SJSA1 (cell line): ENCODE results near the gene KIF2C. TPM values are rescaled to one million over a fixed set of nuclear protein-coding genes. Genes with fewer than 3 reads are reported as not detected.
A peak's percentile ranks its signal among the peaks of the same experiment; 100 is the strongest.
"Not testable (repeated sequence)": the region's sequence is repeated elsewhere in the genome, so short reads cannot be mapped to it uniquely, and the experiment has no call there.

Source experiments
- DNase-seq, 2 experiments: peaks; one replicate each; pipeline ENCODE4 v3.0.0-alpha.2; 2015 to 2020; ENCODE audit warnings: low spot score in 2 of 2, low read depth in 1 of 2
- H3K27ac ChIP-seq: fragments of 250-450 bp; sonication (Bioruptor Pico); 2 replicates; pipeline ENCODE4 v1.5.1; 2020; ENCODE audit warnings: mild to moderate bottlenecking, moderate library complexity
- H3K27me3 ChIP-seq: fragments of 250-450 bp; sonication (Bioruptor Pico); replicated peaks from 2 replicates; pipeline ENCODE4 v1.5.1; 2020; ENCODE audit warnings: mild to moderate bottlenecking, moderate library complexity
- H3K36me3 ChIP-seq: fragments of 250-450 bp; sonication (Bioruptor Pico); 2 replicates; pipeline ENCODE4 v1.5.1; 2020; ENCODE audit warnings: mild to moderate bottlenecking
- H3K4me1 ChIP-seq: fragments of 250-450 bp; sonication (Bioruptor Pico); replicated peaks from 2 replicates; pipeline ENCODE4 v1.6.1; 2021; ENCODE audit warnings: mild to moderate bottlenecking
- H3K4me3 ChIP-seq: fragments of 250-450 bp; sonication (Bioruptor Pico); 2 replicates; pipeline ENCODE4 v1.5.1; 2020; ENCODE audit warnings: mild to moderate bottlenecking
- H3K9me3 ChIP-seq: fragments of 250-450 bp; sonication (Bioruptor Pico); replicated peaks from 2 replicates; pipeline ENCODE4 v1.5.1; 2020; ENCODE audit warnings: mild to moderate bottlenecking
- total RNA-seq: library from RNA; depleted of rRNA; stranded (reverse); fragments of >200 nt; shearing (Covaris generic); gene quantifications from 2 replicates; pipeline ENCODE4 v1.2.3, GENCODE V29; 2014

KIF2C gene
- total RNA-seq, 1 experiment from 2014 or later = 82.1 TPM

GRCh38 chr1:44760876-44761275 lies 21.2 kb downstream of the KIF2C start:
- Histone ChIP-seq H3K27ac (no peak overlapping the region), H3K9me3 (no peaks in the 10 kb centered on the region; the same call in 1 of the 2 replicates), H3K4me3 (no peak overlapping the region), H3K27me3 (no peaks in the 10 kb centered on the region), H3K4me1 (no peaks in the 10 kb centered on the region), H3K36me3 (peaks cover 100% of the 10 kb centered on the region)
- DNase-seq = no peak

GRCh38 chr1:44766421-44766820 lies 26.8 kb downstream of the KIF2C start:
- not testable (repeated sequence) for H3K4me3 ChIP-seq, H3K9me3 ChIP-seq, H3K4me1 ChIP-seq, H3K27me3 ChIP-seq, H3K27ac ChIP-seq, DNase-seq
- peaks cover 70% of the 10 kb centered on the region for H3K36me3 ChIP-seq

GRCh38 chr1:44775078-44775929 lies 35.7 kb downstream of the KIF2C start, which contains the start of gene RPS8:
Gene RPS8 (plus strand): TSS chr1:44775540. CDS start chr1:44775597, 57 bp downstream.
- Histone ChIP-seq H3K9me3 (no peaks in the 10 kb centered on the region), H3K4me1 (peaks cover 20% of the 10 kb centered on the region), H3K36me3 (peaks cover 52% of the 10 kb centered on the region), H3K27ac (peak within 1 kb of the TSS; percentile 82), H3K4me3 (peak within 1 kb of the TSS; percentile 67), H3K27me3 (no peaks in the 10 kb centered on the region)
- DNase-seq = peak; percentile 93

- Histone ChIP-seq H3K4me3 (peak overlapping the region; percentile 67), H3K36me3 (peaks cover 60% of the 10 kb centered on the region), H3K27ac (peak overlapping the region; percentile 82), H3K4me1 (peaks cover 20% of the 10 kb centered on the region), H3K27me3 (no peaks in the 10 kb centered on the region), H3K9me3 (no peaks in the 10 kb centered on the region)
- DNase-seq = no peak
These were observed 36.5 kb downstream of the KIF2C start for GRCh38 chr1:44775930-44776729.

GRCh38 chr1:44776730-44777068 lies 37.1 kb downstream of the KIF2C start:
- Histone ChIP-seq H3K4me3 (peak overlapping the region; percentile 67), H3K36me3 (peaks cover 66% of the 10 kb centered on the region), H3K9me3 (no peaks in the 10 kb centered on the region), H3K27me3 (no peaks in the 10 kb centered on the region), H3K27ac (no peak overlapping the region), H3K4me1 (peaks cover 20% of the 10 kb centered on the region)
- DNase-seq = no peak

GRCh38 chr1:44777547-44777946 lies 37.9 kb downstream of the KIF2C start:
- no peak for DNase-seq
- H3K36me3 ChIP-seq = peaks cover 72% of the 10 kb centered on the region
- H3K27me3 ChIP-seq = no peaks in the 10 kb centered on the region
- H3K9me3 ChIP-seq = no peaks in the 10 kb centered on the region
- peak overlapping the region; percentile 67 for H3K4me3 ChIP-seq
- no peak overlapping the region for H3K27ac ChIP-seq
- H3K4me1 ChIP-seq = peaks cover 20% of the 10 kb centered on the region

GRCh38 chr1:44777969-44778635 lies 38.5 kb downstream of the KIF2C start:
- Histone ChIP-seq H3K27ac (no peak overlapping the region), H3K27me3 (no peaks in the 10 kb centered on the region), H3K36me3 (peaks cover 73% of the 10 kb centered on the region), H3K9me3 (no peaks in the 10 kb centered on the region), H3K4me3 (no peak overlapping the region), H3K4me1 (peaks cover 20% of the 10 kb centered on the region)
- DNase-seq = no peak

GRCh38 chr1:44778705-44779576 lies 39.3 kb downstream of the KIF2C start:
- peaks cover 24% of the 10 kb centered on the region for H3K4me1 ChIP-seq
- peaks cover 77% of the 10 kb centered on the region for H3K36me3 ChIP-seq
- no peaks in the 10 kb centered on the region for H3K9me3 ChIP-seq
- H3K4me3 ChIP-seq = no peak overlapping the region
- no peak for DNase-seq
- H3K27me3 ChIP-seq = 0 out of 2 replicates have a peak, but pooled peaks cover 2% of the 10 kb centered on the region
- no peak overlapping the region for H3K27ac ChIP-seq

GRCh38 chr1:44780583-44781121 lies 41.0 kb downstream of the KIF2C start:
- H3K36me3 ChIP-seq = peaks cover 71% of the 10 kb centered on the region
- H3K4me3 ChIP-seq = no peak overlapping the region
- peaks cover 19% of the 10 kb centered on the region for H3K4me1 ChIP-seq
- DNase-seq = no peak
- H3K27me3 ChIP-seq = 0 out of 2 replicates have a peak, but pooled peaks cover 2% of the 10 kb centered on the region
- no peak overlapping the region for H3K27ac ChIP-seq
- no peaks in the 10 kb centered on the region for H3K9me3 ChIP-seq

- no peak for DNase-seq
- no peak overlapping the region for H3K27ac ChIP-seq
- peaks cover 41% of the 10 kb centered on the region for H3K36me3 ChIP-seq
- no peak overlapping the region for H3K4me3 ChIP-seq
- peaks cover 11% of the 10 kb centered on the region for H3K4me1 ChIP-seq
- no peaks in the 10 kb centered on the region for H3K9me3 ChIP-seq
- 0 out of 2 replicates have a peak, but pooled peaks cover 2% of the 10 kb centered on the region for H3K27me3 ChIP-seq
These were observed 44.1 kb downstream of the KIF2C start for GRCh38 chr1:44783697-44784093.

GRCh38 chr1:44784094-44785028 lies 44.7 kb downstream of the KIF2C start:
- Histone ChIP-seq H3K27me3 (0 out of 2 replicates have a peak, but pooled peaks cover 2% of the 10 kb centered on the region), H3K36me3 (peaks cover 34% of the 10 kb centered on the region), H3K4me1 (peaks cover 11% of the 10 kb centered on the region), H3K27ac (no peak overlapping the region), H3K4me3 (peak overlapping the region; percentile 20), H3K9me3 (no peaks in the 10 kb centered on the region)
- DNase-seq = no peak

- Histone ChIP-seq H3K4me1 (peaks cover 11% of the 10 kb centered on the region), H3K36me3 (peaks cover 28% of the 10 kb centered on the region), H3K27ac (no peak overlapping the region)
These were observed 45.4 kb downstream of the KIF2C start for GRCh38 chr1:44785029-44785380.

More at GRCh38 chr1:44785029-44785380, 45.4 kb downstream of the KIF2C start:
- Histone ChIP-seq H3K4me3 (no peak overlapping the region), H3K27me3 (0 out of 2 replicates have a peak, but pooled peaks cover 2% of the 10 kb centered on the region), H3K9me3 (no peaks in the 10 kb centered on the region)
- DNase-seq = no peak
